Measurements from ENCODE around the gene RUBCN.
"Not testable (repeated sequence)": the region's sequence is repeated elsewhere in the genome, so short reads cannot be mapped to it uniquely, and the experiment has no call there.

DNA sequence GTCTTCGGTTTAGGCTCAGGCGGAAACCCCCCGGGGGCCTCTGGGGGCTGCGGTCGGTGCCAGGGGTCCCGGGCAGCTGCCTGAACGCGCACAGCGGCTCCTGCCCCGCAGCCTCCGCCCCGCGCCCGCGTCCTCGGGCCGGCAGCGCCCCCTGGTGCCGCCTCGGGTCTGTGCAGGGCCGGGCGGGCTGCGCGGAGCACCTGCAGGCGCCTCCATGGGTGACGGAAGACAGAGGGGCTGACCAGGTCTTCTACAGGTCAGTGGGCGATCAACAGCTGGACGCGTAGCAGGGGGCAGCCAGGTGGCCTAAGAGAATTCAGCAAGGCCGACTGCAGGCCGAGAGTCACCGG lies 71.6 kb downstream of the RUBCN start:
- TF ChIP-seq POLR2A (IDR thresholded peaks at IDR 0.05); CTCF (IDR thresholded peaks at IDR 0.05 in 8 of 11, conservative IDR thresholded peaks at IDR 0.05 in 3 of 11): not testable (repeated sequence)
